ENCODE measurements around the gene BPHL. TPM values are rescaled to one million over a fixed set of nuclear protein-coding genes. Genes with fewer than 3 reads are reported as not detected.

Gene BPHL
- total RNA-seq, 1 experiment from 2014 or later: 48.7 TPM

DNA sequence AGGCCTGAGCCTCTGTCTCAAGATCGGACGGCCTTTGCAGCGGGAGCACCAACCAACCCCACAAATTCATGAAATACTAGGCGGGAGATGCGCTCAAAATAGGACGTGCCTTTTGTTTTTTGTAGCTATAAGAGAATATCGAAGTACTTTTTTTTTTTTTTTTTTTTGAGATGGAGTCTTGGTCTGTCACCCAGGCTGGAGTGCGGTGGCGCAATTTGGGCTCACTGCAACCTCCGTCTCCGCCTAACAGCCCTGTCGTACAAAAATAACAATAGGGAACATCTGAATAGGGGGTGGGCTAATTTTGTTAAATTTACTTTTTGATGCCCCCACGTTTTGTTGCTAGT, 44.7 kb downstream of the BPHL start:
- Mint-ChIP-seq H3K36me3 (ENCODE audit: insufficient read depth in 1 of 3, low read depth in 3 of 3) (no peaks in the 10 kb centered on the region; a peak in 2 of 7 replicates), H3K27me3 (ENCODE audit: low read depth) (no peaks in the 10 kb centered on the region; the same call in none of the 2 replicates), H3K4me1 (peaks cover 38 to 80% of the 10 kb centered on the region in 2 experiments)

More for the DNA sequence above, 44.7 kb downstream of the BPHL start:
- Mint-ChIP-seq H3K9me3 (peaks cover 3% of the 10 kb centered on the region in 2 experiments; a peak in 1 of 5 replicates), H3K4me3 (peak overlapping the region; percentile 59 to 81), H3K27ac (peak overlapping the region in 2 of 3 experiments; percentile 32 to 79; a peak in 2 of 7 replicates)
- DNase-seq: no peak
- no peak overlapping the region for H3K14ac ChIP-seq (ENCODE audit: insufficient read depth, low read length)
- no peak overlapping the region for H2AFZ ChIP-seq (ENCODE audit: low read length)
- H3K18ac ChIP-seq (ENCODE audit: insufficient read length, low read depth, low read length): no peak overlapping the region
- H4K91ac ChIP-seq (ENCODE audit: insufficient read length, low read depth, low read length): no peak overlapping the region
- no peaks in the 10 kb centered on the region for H3K27me3 ChIP-seq (ENCODE audit: insufficient read depth, low read length)
- H3K23ac ChIP-seq (ENCODE audit: insufficient read length, low read depth, low read length): no peak overlapping the region
- H3K23me2 ChIP-seq (ENCODE audit: insufficient read length, low read depth, low read length, poor library complexity, severe bottlenecking): peaks cover 8% of the 10 kb centered on the region
- TF ChIP-seq, protein P1, sequence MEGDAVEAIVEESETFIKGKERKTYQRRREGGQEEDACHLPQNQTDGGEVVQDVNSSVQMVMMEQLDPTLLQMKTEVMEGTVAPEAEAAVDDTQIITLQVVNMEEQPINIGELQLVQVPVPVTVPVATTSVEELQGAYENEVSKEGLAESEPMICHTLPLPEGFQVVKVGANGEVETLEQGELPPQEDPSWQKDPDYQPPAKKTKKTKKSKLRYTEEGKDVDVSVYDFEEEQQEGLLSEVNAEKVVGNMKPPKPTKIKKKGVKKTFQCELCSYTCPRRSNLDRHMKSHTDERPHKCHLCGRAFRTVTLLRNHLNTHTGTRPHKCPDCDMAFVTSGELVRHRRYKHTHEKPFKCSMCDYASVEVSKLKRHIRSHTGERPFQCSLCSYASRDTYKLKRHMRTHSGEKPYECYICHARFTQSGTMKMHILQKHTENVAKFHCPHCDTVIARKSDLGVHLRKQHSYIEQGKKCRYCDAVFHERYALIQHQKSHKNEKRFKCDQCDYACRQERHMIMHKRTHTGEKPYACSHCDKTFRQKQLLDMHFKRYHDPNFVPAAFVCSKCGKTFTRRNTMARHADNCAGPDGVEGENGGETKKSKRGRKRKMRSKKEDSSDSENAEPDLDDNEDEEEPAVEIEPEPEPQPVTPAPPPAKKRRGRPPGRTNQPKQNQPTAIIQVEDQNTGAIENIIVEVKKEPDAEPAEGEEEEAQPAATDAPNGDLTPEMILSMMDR (conservative IDR thresholded peaks at IDR 0.05): peak; percentile 11; the same call in 2 of the 3 replicates
- H3K56ac ChIP-seq (ENCODE audit: insufficient read length, low read depth, low read length): no peak overlapping the region
- H3K4me1 ChIP-seq (ENCODE audit: insufficient read depth, low read length): peaks cover 26% of the 10 kb centered on the region
- H2BK120ac ChIP-seq (ENCODE audit: low read depth, low read length, poor library complexity, severe bottlenecking): no peak overlapping the region
- H3K79me2 ChIP-seq (ENCODE audit: insufficient read depth, low read length): no peaks in the 10 kb centered on the region
- whole genome bisulfite sequencing (ENCODE audit: extremely low coverage, insufficient read length, low lambda C conversion rate): no CpG with 5 or more reads among the region's 13 CpGs
- H4K20me1 ChIP-seq (ENCODE audit: control insufficient read depth, insufficient read depth, insufficient read length): no peaks in the 10 kb centered on the region
- no peak overlapping the region for H3K27ac ChIP-seq (ENCODE audit: insufficient read length, low read depth, low read length)
- H4K5ac ChIP-seq (ENCODE audit: insufficient read length, low read depth, low read length): no peak overlapping the region
- no peak overlapping the region for H2BK20ac ChIP-seq (ENCODE audit: low read depth, low read length, poor library complexity, severe bottlenecking)
- H2BK15ac ChIP-seq (ENCODE audit: low read depth, low read length): no peak overlapping the region
- no peak overlapping the region for H3K4ac ChIP-seq (ENCODE audit: low read depth, low read length)
- no peak overlapping the region for H2AK5ac ChIP-seq (ENCODE audit: insufficient read length, low read length)
- no peak overlapping the region for H2BK12ac ChIP-seq (ENCODE audit: insufficient read length, low read depth, low read length)
- no peak overlapping the region for H3T11ph ChIP-seq (ENCODE audit: low read length)
- no peak overlapping the region for H4K8ac ChIP-seq (replicated peaks; ENCODE audit: insufficient read length, low read depth, low read length)
- no peak overlapping the region for H2BK5ac ChIP-seq (ENCODE audit: insufficient read length, low read length)
- no peaks in the 10 kb centered on the region for H3K79me1 ChIP-seq (ENCODE audit: insufficient read depth, low read depth, low read length, poor library complexity, severe bottlenecking)
- H3K4me2 ChIP-seq (ENCODE audit: insufficient read depth, insufficient read length, low read length): peak overlapping the region; percentile 76
- H3K9me3 ChIP-seq (ENCODE audit: control insufficient read depth, low read depth, low read length): no peaks in the 10 kb centered on the region
- H3K9ac ChIP-seq (ENCODE audit: extremely low read depth, insufficient read length, low read length): no peak overlapping the region

Measured in H9 (cell line).